Adipose tissue (tissue), 3 donors: ENCODE data around the gene RALGAPA2. TPM values are rescaled to one million over a fixed set of nuclear protein-coding genes. Genes with fewer than 3 reads are reported as not detected.

Experiments used
- H3K27ac ChIP-seq: one replicate; pipeline ENCODE4 v1.5.1; 2013; ENCODE audit warnings: low read depth, low read length
- WGBS, 3 donors: extraction: QIAGEN DNeasy Blood & Tissue Kit; methylation state at CpG; one replicate each; pipeline ENCODE4 v1.1.7; 2013; 5-methylcytosine and 5-hydroxymethylcytosine counted together
- polyA plus RNA-seq, 3 donors: library from polyadenylated mRNA; stranded (reverse); fragments of 200-250 nt; gene quantifications; one replicate each; pipeline ENCODE4 v1.2.3, GENCODE V29; 2013
- donor health status: healthy with polysubstance abuse.
- donor health status: Bipolar disorder and iron deficiency.
- donor health status: healthy.

RALGAPA2 gene
- polyA plus RNA-seq, 3 donors, result 12.3 to 21.7 (median 12.6) TPM

DNA sequence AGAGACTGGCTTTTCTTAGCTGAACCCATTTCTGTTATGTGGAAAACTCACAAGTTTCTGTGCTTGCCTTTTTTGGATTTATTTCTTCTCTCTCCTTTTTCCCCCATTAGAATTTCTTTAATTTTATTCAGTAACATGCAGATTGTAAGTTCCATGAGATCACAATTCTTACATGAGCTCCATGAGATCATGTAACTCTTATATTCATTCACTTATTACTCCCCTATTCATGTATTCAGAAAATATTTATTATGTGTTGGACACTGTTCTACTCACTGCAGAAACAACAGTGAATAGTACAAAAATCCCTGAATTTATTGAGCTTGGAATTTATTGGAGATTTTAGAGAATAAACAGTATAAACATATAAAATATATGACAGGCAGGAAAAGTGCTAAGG lies 238.8 kb downstream of the RALGAPA2 start:
- H3K27ac ChIP-seq, result no peak overlapping the region

DNA sequence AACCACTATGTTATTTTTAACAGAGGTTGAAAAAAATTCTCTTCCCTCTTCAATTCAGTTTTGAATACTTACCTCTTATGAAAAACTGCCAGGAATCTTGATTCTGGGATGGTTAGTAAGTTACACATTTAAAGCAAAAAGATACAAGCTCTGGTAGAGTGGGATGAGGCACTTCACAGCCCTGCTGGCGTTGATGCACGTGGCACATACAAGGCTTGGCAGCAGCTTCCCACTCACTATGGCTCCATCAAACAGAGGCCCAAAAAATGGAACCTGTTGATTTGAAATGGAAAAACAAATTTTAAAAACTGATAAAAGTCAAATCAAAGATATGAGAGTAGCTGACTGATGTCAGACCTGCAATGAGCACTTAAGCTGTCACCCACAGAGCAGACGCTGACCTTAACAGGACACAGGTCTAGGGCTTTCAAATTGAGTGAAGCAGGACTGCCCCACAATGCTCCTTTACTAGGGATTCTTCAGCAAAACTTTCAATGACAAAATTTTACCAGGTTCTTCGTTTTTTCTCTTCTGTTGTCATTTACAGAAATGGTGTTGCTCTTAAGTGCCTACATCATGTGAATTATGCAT lies 239.7 kb downstream of the RALGAPA2 start:
- WGBS, 3 donors, result 67 to 94% (median 84%) methylated on average over 4 of the region's 4 CpGs

DNA sequence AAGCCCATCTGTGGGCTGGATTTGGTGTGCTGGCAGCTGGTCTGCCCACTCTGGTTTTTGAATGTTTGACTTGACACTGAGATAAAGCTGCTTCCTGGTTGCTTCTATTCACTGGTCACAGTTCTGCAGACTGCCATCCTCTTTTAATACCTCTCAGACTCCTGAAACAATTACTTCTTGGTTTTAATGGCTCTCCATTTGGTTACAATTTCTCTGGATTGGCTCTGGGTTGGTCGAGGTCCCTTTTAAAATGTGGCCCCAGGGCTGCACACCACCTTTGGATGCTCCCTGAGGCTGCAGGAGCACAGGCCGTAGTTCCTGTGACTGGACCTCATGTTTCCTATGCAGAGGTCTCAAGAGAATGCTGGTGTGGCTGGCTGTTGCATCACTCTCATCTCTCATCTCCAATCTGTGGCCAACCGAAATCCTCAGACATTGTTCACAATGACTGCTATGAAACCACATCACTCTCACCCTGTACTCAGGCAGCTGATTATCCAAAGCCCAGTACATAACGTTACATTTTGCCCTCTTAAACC lies 246.0 kb downstream of the RALGAPA2 start:
- WGBS, 3 donors, result 64 to 88% (median 69%) methylated on average over 4 of the region's 4 CpGs
- H3K27ac ChIP-seq, result no peak overlapping the region

More for the DNA sequence above, 239.7 kb downstream of the RALGAPA2 start:
- H3K27ac ChIP-seq, result no peak overlapping the region

DNA sequence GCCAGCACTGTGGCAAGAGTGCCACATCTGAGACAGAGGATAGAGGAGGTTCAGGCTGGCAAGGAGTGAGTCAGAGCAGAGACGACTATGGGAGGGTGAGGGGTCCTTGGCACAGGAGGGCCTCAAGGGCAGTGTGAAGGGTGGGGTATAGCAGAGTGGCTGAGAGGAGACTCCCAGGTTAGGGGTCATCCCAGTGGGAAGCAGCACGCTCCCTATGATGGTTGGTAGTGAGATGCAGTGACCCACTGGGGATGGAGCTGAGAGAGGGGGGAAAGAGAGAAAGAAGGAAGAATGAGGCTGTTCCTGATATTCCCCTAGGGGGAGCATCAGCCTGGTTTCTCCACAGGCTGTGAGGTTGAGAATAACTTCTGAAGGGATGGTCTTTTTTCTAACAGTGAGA lies 247.2 kb downstream of the RALGAPA2 start:
- H3K27ac ChIP-seq, result no peak overlapping the region
- 84 to 86% (median 85%) methylated on average over 2 of the region's 2 CpGs for WGBS, 3 donors

DNA sequence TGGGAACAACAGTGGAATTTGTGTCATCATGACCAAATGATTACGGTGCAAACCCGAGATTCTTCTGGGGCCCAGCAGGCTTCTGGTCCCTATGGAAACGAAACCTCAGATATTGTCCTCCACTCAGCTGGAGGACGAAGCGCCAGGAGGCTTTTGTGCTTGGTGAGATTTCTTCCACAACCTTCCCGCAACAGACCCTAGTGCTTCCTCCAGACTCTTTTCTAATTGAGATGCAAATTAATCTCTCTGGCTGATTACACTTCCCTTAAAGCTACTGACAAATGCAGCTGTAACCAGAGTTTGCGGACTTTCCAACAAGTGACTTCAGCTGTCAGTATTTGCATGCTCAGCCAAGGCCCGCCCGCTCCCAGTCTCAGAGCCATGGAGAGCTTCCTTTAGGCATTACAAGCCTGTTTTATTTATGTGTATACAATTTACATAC lies 248.5 kb downstream of the RALGAPA2 start:
- H3K27ac ChIP-seq, result no peak overlapping the region
- whole genome bisulfite sequencing, 3 donors, result 76 to 81% (median 77%) methylated on average over 9 of the region's 9 CpGs

DNA sequence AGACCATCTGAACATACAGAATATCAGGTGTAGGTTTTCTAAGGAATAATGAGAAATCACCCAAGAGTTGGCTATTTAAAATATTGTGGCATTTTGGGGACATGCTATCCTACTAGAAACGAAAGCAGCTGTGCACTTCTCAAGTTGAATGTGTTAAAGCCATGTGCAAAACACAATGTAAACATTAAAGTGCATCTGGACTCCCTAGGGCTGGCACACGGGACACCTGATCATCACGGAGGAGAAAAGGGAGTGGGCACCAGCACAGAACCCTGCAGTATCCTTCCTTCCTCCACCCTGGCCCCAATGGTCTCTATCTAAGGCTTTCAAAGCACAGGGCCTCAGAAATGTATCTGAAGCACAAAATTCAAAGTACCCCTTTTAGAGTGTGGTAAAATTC lies 250.3 kb downstream of the RALGAPA2 start:
- WGBS, 3 donors, result 44 to 92% (median 87%) methylated on average over 3 of the region's 3 CpGs

DNA sequence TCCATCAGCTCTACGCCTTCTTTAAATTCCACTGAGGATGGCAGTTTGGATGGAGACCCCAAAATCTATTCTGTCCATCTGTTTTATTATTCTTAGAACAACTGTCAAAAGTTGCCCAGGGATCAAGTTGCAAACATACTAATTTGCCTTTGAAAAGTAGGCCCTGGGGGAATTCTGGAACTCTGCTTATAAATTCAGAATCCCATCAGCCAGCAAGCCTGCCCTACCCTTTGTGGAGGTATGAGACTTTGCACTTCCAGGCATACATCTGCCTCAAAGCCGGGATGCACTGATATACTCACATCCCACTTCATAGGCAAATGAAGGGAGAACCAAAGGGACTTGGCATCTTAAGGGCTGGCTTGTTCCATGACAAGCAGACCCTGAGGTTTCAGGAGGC lies 250.9 kb downstream of the RALGAPA2 start:
- no peak overlapping the region for H3K27ac ChIP-seq
- 92 to 98% (median 95%) methylated on average over 2 of the region's 2 CpGs for WGBS, 3 donors

More for the DNA sequence above, 250.3 kb downstream of the RALGAPA2 start:
- H3K27ac ChIP-seq, result no peak overlapping the region

DNA sequence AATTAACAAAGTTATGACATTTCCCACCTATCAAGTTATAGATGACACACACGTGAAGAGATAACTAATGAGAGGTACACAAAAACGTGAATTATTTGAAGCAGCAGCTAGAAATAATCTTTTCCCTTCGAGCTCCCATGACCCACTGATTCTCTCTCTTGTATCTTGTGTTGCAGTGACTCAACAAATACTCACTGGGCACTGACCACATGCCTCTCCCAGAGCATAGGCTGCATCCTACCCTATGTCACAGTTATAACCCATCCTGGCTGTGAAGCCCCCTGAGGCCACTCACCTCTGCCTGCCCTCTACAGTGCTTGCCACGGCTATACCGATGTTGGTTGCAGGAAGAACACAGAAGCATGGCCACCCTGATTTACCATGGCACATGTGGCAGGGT lies 252.7 kb downstream of the RALGAPA2 start:
- WGBS, 3 donors, result 83 to 95% (median 94%) methylated on average over 5 of the region's 5 CpGs
- no peak overlapping the region for H3K27ac ChIP-seq

DNA sequence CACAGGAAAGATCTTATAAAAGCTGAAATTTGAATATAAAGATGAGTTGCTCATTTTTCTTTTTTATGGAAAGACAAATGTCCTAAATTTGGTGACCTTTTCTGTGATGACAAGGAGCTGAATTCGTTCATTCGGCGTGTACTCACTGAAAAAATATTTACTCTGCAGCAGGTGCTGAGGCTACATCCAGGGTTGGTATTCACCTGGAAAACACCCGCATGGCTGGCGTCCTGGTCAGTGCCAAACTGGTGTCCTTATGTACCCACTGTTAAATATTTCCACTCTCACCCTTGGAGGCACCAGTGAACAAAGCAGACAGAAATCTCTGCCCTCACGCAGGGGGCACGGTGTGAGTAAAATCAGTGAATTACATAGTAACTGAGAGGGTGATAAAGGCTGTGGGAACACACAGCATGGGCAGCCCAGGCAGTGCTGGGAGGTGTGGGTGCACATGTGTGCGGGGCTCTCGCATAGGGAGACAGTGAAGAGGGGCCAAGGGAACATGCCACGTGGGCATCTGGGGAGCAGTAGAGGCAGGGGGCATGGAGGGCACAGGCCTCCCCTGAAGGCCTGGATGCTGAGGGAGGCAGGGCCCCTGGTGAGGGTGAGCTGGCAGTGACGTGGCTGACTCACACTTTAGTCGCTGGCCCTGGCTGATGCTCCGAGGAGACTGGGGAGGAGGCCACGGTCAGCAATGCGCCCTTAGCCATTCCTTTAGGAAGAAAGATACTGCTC lies 254.9 kb downstream of the RALGAPA2 start:
- 68 to 95% (median 91%) methylated on average over 15 of the region's 15 CpGs for WGBS, 3 donors
- H3K27ac ChIP-seq, result no peak overlapping the region

DNA sequence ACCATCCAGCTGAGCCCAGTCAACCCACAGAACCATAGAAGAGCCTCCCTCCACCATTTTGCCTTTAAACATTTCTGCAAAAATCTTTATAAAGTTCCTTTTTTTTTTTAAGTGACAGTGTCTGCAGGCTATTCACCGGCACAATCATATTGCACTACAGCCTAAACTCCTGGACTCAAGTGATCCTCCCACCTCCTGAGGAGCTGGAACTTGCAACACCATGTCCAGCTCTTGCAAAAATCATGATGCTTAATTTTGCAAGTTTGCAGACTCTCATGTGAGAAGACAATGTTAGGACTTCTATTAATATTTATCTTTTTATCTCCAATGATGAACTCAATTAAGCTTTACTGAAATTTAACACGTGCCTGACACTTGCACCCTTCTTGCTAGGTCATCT lies 255.7 kb downstream of the RALGAPA2 start:
- no peak overlapping the region for H3K27ac ChIP-seq
- WGBS, 3 donors, result 68 to 92% (median 70%) methylated on average over 2 of the region's 2 CpGs

DNA sequence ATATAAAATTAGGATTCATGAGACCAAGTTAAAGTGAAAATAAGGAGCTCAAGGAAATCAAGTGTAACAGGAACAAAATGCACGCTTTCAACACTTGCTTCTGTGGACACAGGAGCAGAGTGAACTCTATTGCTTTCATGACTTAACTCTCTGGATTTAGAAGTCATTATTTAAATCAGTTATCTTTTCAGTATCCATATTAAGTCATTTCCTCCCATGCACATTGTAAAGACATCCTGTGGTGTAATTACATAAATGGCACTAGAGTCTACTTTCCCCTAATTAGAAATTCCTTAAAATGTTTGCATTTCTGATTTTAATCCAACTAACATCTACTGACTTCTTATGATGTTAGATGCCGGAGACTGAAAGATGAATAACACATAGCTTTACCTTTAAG lies 256.5 kb downstream of the RALGAPA2 start:
- H3K27ac ChIP-seq, result no peak overlapping the region
- WGBS, 3 donors, result 78 to 96% (median 90%) methylated on average over 2 of the region's 2 CpGs

DNA sequence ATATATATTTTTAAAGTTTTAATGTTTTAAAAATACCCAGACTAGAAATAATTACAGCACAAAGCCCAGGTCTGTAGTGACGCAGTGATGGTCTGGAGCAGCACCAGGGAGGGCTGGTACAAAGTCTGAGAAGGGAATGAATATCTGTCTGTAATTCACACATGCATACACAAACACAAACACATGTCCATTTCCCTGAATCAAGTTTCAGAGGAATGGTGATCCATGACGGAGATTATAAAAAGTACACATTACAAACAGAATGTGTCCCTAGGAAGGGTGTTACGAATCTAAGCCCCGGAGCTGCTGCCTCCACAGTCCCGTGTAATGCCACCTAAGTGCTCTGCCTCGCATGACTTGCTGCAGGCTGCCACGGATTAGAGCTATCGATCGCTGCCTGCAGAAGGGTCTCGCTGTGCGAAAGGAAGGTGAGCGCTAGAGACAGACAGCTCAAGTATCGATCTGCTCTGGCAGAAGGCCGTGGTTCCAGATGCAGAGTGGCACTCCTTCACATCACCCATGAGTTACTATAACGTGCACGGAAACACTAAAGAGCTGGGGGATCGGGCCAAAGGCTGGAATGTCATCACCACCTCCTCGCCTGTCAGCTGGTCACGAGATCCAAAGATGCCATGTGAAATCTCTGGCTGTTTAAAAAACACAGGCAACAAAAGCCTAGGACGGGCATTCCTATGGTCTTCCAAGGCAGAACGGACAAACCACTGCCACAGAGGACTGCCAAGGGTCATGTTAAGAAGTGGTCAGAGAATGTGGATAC lies 257.4 kb downstream of the RALGAPA2 start:
- WGBS, 3 donors, result 95 to 97% (median 95%) methylated on average over 21 of the region's 21 CpGs
- no peak overlapping the region for H3K27ac ChIP-seq

DNA sequence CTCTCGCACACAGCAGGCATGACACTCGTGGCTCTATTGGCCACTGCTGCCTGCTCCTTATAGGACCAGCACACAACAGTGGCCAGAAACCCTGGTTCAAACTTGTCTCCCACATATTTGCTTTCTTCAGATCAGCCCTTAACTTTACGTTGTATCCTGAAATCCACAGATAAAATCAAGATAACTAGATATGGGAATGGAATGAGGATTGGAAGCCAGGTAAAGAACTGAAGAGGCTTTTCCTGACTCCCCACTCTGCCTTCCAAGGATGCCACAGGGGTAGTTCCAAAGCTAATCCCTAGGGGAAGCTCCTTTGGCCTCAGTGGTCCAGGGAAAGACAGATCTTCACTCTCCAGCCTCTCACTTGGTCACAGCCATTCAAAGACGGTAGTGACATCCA lies 258.1 kb downstream of the RALGAPA2 start:
- H3K27ac ChIP-seq, result no peak overlapping the region
- 88 to 98% (median 96%) methylated on average over 4 of the region's 4 CpGs for WGBS, 3 donors

DNA sequence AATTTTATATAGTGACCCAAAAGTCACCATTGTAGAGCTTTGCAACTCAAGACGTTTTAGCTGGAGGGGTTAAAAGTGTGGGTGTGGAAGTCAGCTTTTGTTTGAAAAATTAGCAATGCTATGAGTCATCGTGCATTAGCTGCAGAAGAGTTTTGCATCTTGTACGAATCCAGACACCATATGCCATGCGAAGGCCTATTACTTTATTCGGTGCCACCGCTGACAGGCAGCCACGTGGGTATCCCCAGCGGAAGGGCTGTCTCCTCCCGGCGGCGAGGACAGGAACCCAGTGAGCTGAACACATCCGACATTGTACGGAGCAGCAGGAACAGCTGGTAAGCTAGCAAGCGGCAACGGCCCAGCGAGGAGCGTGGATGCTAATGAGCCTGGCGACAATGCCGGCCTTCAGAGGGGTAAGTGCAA lies 260.2 kb downstream of the RALGAPA2 start:
- 11 to 62% (median 13%) methylated on average over 19 of the region's 19 CpGs for WGBS, 3 donors

DNA sequence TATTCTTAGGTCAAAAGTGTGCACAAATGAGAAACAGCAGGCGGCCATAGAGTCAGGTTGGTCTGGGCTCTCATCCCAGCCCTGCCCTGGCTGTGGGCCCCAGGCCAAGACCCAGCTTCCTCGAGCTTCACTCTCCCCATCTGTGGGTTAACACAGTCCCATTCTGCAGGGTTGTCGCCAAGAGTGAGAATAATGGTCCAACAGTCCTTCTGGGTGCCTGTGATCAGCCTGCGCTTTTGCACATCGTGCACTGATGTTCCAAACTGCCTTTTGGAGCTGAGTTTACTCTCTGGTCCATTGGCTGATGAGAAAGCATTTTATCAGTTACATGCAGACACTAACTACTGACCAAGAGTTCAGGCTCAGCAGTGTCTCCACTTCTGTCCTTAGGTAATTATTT lies 261.9 kb downstream of the RALGAPA2 start:
- 60 to 67% (median 65%) methylated on average over 5 of the region's 5 CpGs for WGBS, 3 donors

More for the DNA sequence above, 260.2 kb downstream of the RALGAPA2 start:
- no peak overlapping the region for H3K27ac ChIP-seq

DNA sequence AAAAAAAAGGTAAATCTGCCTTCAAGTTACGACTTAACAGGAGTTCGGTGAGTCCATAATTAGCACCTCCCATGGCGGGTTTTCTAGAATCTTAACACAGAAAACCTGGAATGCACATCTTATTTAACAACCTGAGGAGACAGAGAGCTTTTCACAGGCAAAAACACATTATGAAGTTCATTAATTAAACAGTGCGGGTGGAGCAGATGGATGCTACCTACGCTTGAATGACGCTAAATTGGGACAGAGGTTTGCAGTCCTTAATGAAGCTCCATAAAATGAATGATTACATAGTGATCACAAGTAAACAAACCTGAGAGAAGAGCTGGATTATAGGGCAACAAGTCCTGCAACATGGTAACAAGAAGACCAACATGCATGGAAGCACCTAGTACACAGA lies 263.6 kb downstream of the RALGAPA2 start:
- 96 to 98% (median 97%) methylated on average over 6 of the region's 6 CpGs for WGBS, 3 donors
- no peak overlapping the region for H3K27ac ChIP-seq

More for the DNA sequence above, 261.9 kb downstream of the RALGAPA2 start:
- H3K27ac ChIP-seq, result no peak overlapping the region

DNA sequence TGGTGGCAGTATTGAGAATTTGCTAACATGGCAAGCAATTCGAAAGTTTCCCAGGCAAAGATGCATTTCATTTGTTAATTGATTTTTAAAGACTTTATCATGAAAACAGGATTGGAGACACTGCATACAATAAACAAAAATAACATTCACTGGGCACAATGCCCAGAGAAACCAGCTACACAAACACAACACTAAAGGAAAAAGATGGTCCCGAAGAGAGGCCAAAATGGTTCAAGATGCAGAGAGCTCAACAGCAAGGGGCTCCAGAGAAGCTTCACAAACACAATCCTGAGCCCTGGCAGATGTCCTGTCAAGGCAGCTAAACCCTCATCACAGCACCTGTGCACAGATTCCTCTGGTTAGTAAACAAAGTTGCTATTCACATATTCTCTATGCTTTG lies 265.2 kb downstream of the RALGAPA2 start:
- 75 to 86% (median 86%) methylated on average over 2 of the region's 2 CpGs for WGBS, 3 donors
- no peak overlapping the region for H3K27ac ChIP-seq

DNA sequence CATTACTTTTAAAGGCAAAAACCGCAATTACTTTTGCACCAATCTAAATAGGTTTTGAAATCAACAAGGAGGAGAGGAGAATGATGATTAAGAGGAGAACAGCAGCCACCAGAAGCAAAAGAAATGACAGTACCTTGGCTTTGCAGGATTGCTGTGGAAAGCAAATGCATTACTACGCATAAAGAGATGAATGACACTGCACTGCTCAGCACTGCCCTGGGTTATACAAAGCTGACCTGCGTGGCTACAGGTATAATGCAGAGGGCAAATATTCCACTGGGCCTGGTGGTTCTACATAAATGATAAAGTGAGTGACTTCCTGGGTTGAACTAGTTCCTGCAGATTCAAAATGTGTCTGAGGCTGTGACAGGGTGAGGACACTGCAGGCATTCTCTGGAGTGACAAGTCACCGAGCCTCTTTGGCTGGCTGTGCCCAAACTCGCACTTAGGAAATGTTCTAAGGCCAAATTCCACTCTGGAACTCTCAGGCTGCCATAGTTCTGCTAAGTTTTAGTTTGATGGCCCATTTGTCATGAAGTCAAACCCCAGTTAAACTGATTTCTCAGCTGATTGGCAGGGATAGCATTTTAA lies 265.9 kb downstream of the RALGAPA2 start:
- 94 to 96% (median 95%) methylated on average over 5 of the region's 5 CpGs for WGBS, 3 donors
- H3K27ac ChIP-seq, result no peak overlapping the region

DNA sequence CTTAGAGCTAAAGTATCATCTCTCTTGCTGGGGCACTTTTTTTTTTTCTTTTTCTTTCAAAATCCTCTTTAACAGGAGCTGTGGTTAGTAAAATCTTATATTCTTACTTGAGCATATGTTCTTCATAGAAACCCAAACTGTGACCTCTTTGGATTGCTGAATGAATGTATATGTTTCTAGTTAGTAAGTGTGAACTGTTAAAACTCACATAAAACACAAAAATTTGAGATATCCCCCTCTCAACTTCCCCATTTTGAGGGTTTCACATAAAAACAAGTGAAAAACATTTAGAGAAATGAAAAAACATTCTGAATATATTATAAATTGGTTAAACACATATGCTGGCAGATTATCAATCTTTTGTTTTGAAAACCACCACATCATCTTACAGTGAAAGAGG lies 266.4 kb downstream of the RALGAPA2 start:
- no peak overlapping the region for H3K27ac ChIP-seq
